HCT116 (cell line): ENCODE measurements around the gene FHOD1. TPM values are rescaled to one million over a fixed set of nuclear protein-coding genes. Genes with fewer than 3 reads are reported as not detected.

ENCODE experiments used
- ATAC-seq: fragments of 200-7000 bp; cut with Tn5 transposase; 2 replicates; pipeline ENCODE4 v1.9.1; 2020; ENCODE audit warnings: mild to moderate bottlenecking, moderate library complexity
- BruUV-seq: library from RNA; stranded (reverse); fragments of 400-500 nt; replicated peaks from 2 replicates; lab custom pipeline; 2021; lab: Mats Ljungman, UMichigan
- CTCF ChIA-PET: fragments of 300-600 bp; sonication (Branson Sonifier 250); formaldehyde crosslinking; loops from one replicate; lab custom pipeline; 2021; ENCODE audit warnings: antibody characterized with exemption; lab: Charles Lee
- POLR2A ChIA-PET: fragments of 300-600, 350-600 bp; sonication (Branson Sonifier 250); formaldehyde crosslinking; loops from one replicate; lab custom pipeline; 2021; ENCODE audit warnings: antibody characterized with exemption; lab: Charles Lee
- RAD21 ChIA-PET, 2 experiments: fragments of 300-600 bp; sonication (Branson Sonifier 250); formaldehyde crosslinking; loops; one replicate each; lab custom pipeline; 2023; ENCODE audit warnings: low total read pairs in 2 of 2; ENCODE audit not compliant: uncharacterized antibody in 2 of 2, unreplicated experiment in 2 of 2, low non-redundant PET in 1 of 2; lab: Charles Lee
- DNase-seq: peaks from one replicate; pipeline ENCODE4 v3.0.0-alpha.2; 2010; ENCODE audit warnings: low read depth, low spot score
- H2AFZ ChIP-seq: fragments of 200-600 bp; shearing (Covaris generic), sonication (generic); 2 replicates; pipeline ENCODE4 v1.6.1; 2017; ENCODE audit warnings: low read depth, mixed run types, mixed read lengths, antibody characterized with exemption, low read length; ENCODE audit not compliant: poor library complexity, severe bottlenecking
- H3K27ac ChIP-seq: 2 replicates; pipeline ENCODE4 v1.5.1; 2012; ENCODE audit warnings: low read depth, low read length
- H3K27me3 ChIP-seq: fragments of 200-600 bp; sonication (generic); 2 replicates; pipeline ENCODE4 v1.6.1; 2016; ENCODE audit warnings: mixed run types, low read length, mixed read lengths; ENCODE audit not compliant: insufficient read depth
- H3K36me3 ChIP-seq, 2 experiments: fragments of 200-500 bp in 1 of 2; fragments of 200-600 bp in 1 of 2; sonication (Bioruptor generic) in 1 of 2; sonication (generic) in 1 of 2; 2 replicates each; pipeline versions ENCODE4 v1.5.1 to v1.6.1; 2014 to 2016; ENCODE audit warnings: low read length in 2 of 2, inconsistent platforms in 1 of 2, mixed read lengths in 1 of 2, mixed run types in 1 of 2; ENCODE audit not compliant: insufficient read depth in 2 of 2, control insufficient read depth in 1 of 2
- H3K4me1 ChIP-seq, 2 experiments: fragments of 200-600 bp in 1 of 2; sonication (generic) in 1 of 2; 2 replicates each; pipeline versions ENCODE4 v1.5.1 to v1.6.1; 2012 to 2017; ENCODE audit warnings: low read length in 2 of 2, inconsistent platforms in 1 of 2, mild to moderate bottlenecking in 1 of 2, mixed read lengths in 1 of 2, mixed run types in 1 of 2, moderate library complexity in 1 of 2; ENCODE audit not compliant: insufficient read depth in 2 of 2, control insufficient read depth in 1 of 2
- H3K4me2 ChIP-seq: fragments of 200-600 bp; sonication (generic); 2 replicates; pipeline ENCODE4 v1.6.1; 2017; ENCODE audit warnings: mixed run types, low read length, mixed read lengths
- H3K4me3 ChIP-seq, 2 experiments: fragments of 200-600 bp in 1 of 2; sonication (generic) in 1 of 2; replicated peaks in 1 of 2; 2 replicates each; pipeline ENCODE4 v1.5.1; 2011 to 2016; ENCODE audit warnings: low read length in 2 of 2, control low read depth in 1 of 2, low read depth in 1 of 2, mild to moderate bottlenecking in 1 of 2, mixed read lengths in 1 of 2, mixed run types in 1 of 2
- H3K79me2 ChIP-seq: fragments of 200-600 bp; sonication (generic); 2 replicates; pipeline ENCODE4 v1.6.1; 2017; ENCODE audit warnings: mild to moderate bottlenecking, mixed run types, low read length, moderate library complexity, mixed read lengths; ENCODE audit not compliant: insufficient read depth
- H3K9ac ChIP-seq: fragments of 200-600 bp; sonication (generic); 2 replicates; pipeline ENCODE4 v1.6.1; 2016; ENCODE audit warnings: low read length, mixed read lengths
- H3K9me2 ChIP-seq: fragments of 200-600 bp; sonication (generic), shearing (Covaris generic); 2 replicates; pipeline ENCODE4 v1.6.1; 2017; ENCODE audit warnings: mixed run types, mild to moderate bottlenecking, moderate library complexity; ENCODE audit not compliant: insufficient read depth
- H3K9me3 ChIP-seq, 2 experiments: fragments of 200-500 bp in 1 of 2; fragments of 200-600 bp in 1 of 2; sonication (Bioruptor generic) in 1 of 2; sonication (generic) in 1 of 2; 2 replicates each; pipeline ENCODE4 v1.6.1; 2014 to 2017; ENCODE audit warnings: low read length in 2 of 2, mixed read lengths in 2 of 2, inconsistent platforms in 1 of 2, low read depth in 1 of 2, mild to moderate bottlenecking in 1 of 2, mixed run types in 1 of 2, moderate library complexity in 1 of 2; ENCODE audit not compliant: control insufficient read depth in 1 of 2, insufficient read depth in 1 of 2
- H4K20me1 ChIP-seq: fragments of 200-600 bp; sonication (generic), shearing (Covaris generic); 2 replicates; pipeline ENCODE4 v1.6.1; 2017; ENCODE audit warnings: mixed run types, mild to moderate bottlenecking, moderate library complexity; ENCODE audit not compliant: insufficient read depth
- CTCF ChIP-seq, 3 experiments: fragments of 200-600 bp in 1 of 3; sonication (generic) in 1 of 3; IDR thresholded peaks in 2 of 3; conservative IDR thresholded peaks in 1 of 3; 2 replicates each; pipeline ENCODE4 v1.5.1; 2012 to 2017; ENCODE audit warnings: low read depth in 2 of 3, low read length in 2 of 3, antibody characterized with exemption in 1 of 3, borderline replicate concordance in 1 of 3, control low read depth in 1 of 3, mild to moderate bottlenecking in 1 of 3, mixed read lengths in 1 of 3, mixed run types in 1 of 3, moderate library complexity in 1 of 3; ENCODE audit not compliant: insufficient read depth in 1 of 3
- RAD21 ChIP-seq: IDR thresholded peaks from 2 replicates; pipeline ENCODE4 v1.6.1; 2012; ENCODE audit warnings: low read depth, mild to moderate bottlenecking
- ZBTB33 ChIP-seq: IDR thresholded peaks from 2 replicates; pipeline ENCODE4 v1.6.1; 2011; ENCODE audit warnings: mild to moderate bottlenecking, low read length, moderate library complexity; ENCODE audit not compliant: insufficient replicate concordance; ENCODE audit errors: extremely low read depth
- intact Hi-C: fragments of 100-400 bp; cut with micrococcal nuclease; formaldehyde crosslinking; loops from 2 replicates; pipeline ENCODE4 v1.10.0; 2022
- total RNA-seq: library from RNA; stranded (reverse); gene quantifications from one replicate; pipeline ENCODE4 v1.2.1, GENCODE V29; 2021; ENCODE audit not compliant: unreplicated experiment

The FHOD1 gene
- total RNA-seq, 1 experiment from 2014 or later, result 69.2 TPM

- Histone ChIP-seq H3K36me3 (no peaks in the 10 kb centered on the region), H3K9me2 (no peaks in the 10 kb centered on the region), H3K4me3 (no peak overlapping the region), H3K4me2 (no peak overlapping the region), H3K27me3 (no peaks in the 10 kb centered on the region), H2AFZ (no peak overlapping the region), H4K20me1 (no peaks in the 10 kb centered on the region), H3K4me1 (no peaks in the 10 kb centered on the region), H3K9me3 (no peaks in the 10 kb centered on the region), H3K79me2 (no peaks in the 10 kb centered on the region), H3K9ac (no peak overlapping the region), H3K27ac (no peak overlapping the region)
- intact Hi-C loops, result loop anchor here (1.0 to 5.0 kb wide), 3 partner anchors 78 to 187 kb away; no protein-coding TSS in a partner anchor
- RAD21 ChIA-PET, result interaction anchor here (0.5 to 1.4 kb wide), 11 partner anchors 17 to 187 kb away, joined by 3 to 6 read pairs (median 4); partner anchors contain the start of genes HSD11B2 (in 1 of the 2) and PLEKHG4 (in 1 of the 2)
- no peak for DNase-seq
- no TSS peak for BruUV-seq
- CTCF ChIA-PET, result interaction anchor here (0.7 to 2.0 kb wide), 17 partner anchors 10 to 254 kb away, joined by 3 to 22 read pairs (median 6); partner anchors contain the start of genes FHOD1, PLEKHG4 and SLC9A5
- POLR2A ChIA-PET, result interaction anchor here (1.2 to 1.3 kb wide), 2 partner anchors 14 to 79 kb away, joined by 3 to 5 read pairs; no protein-coding TSS in a partner anchor
- no peak for TF ChIP-seq ZBTB33
- peak; percentile 62 to 84 (median 70) for TF ChIP-seq CTCF (IDR thresholded peaks at IDR 0.05 in 2 of 3, conservative IDR thresholded peaks at IDR 0.05 in 1 of 3; ENCODE audit: borderline replicate concordance in 1 of 3, insufficient read depth in 1 of 3, low read depth in 2 of 3, low read length in 2 of 3)
- TF ChIP-seq RAD21, result peak; percentile 92
- ATAC-seq, result peak; percentile 79
Observed at GRCh38 chr16:67260426-67261063, 13.3 kb upstream of the FHOD1 start.
